ENCODE measurements around the gene MRPS26. TPM values are rescaled to one million over a fixed set of nuclear protein-coding genes. Genes with fewer than 3 reads are reported as not detected.

Gene MRPS26
- total RNA-seq, 1 experiment from 2014 or later: 84.3 TPM

GRCh38 chr20:3047486-3048419, 1.9 kb downstream of the MRPS26 start:
- H3K9me2 ChIP-seq (ENCODE audit: insufficient read depth): no peaks in the 10 kb centered on the region
- H3K27me3 ChIP-seq (ENCODE audit: insufficient read depth, low read length): no peaks in the 10 kb centered on the region
- peaks cover 27% of the 10 kb centered on the region for H3K79me2 ChIP-seq (ENCODE audit: insufficient read depth, low read length)
- peak overlapping the region; percentile 97 for H3K4me2 ChIP-seq (ENCODE audit: low read length)
- intact Hi-C loops (cut with micrococcal nuclease): no loop called here
- no peak for DNase-seq (ENCODE audit: low read depth, low spot score)
- ChIA-PET CTCF (interaction anchor here (0.9 kb wide), 1 partner anchor 229 kb away, joined by 3 read pairs; no protein-coding TSS in a partner anchor), RAD21 (ENCODE audit: low non-redundant PET in 1 of 2, low total read pairs in 2 of 2, uncharacterized antibody in 2 of 2, unreplicated experiment in 2 of 2) (interaction anchor here in 1 of 2 experiments (0.6 kb wide), 1 partner anchor 93 kb away, joined by 4 read pairs; no protein-coding TSS in a partner anchor), POLR2A (no interaction called here)
- no peak for ATAC-seq
- H3K4me3 ChIP-seq (replicated peaks in 1 of 2; ENCODE audit: low read depth in 1 of 2, low read length in 2 of 2): peak overlapping the region; percentile 73 to 97
- no peak overlapping the region for H3K9ac ChIP-seq (ENCODE audit: low read length)
- no peak for TF ChIP-seq ZBTB33 (IDR thresholded peaks at IDR 0.05; ENCODE audit: extremely low read depth, insufficient replicate concordance, low read length)
- no peak for TF ChIP-seq ZFX (IDR thresholded peaks at IDR 0.05)
- TF ChIP-seq, protein P1, sequence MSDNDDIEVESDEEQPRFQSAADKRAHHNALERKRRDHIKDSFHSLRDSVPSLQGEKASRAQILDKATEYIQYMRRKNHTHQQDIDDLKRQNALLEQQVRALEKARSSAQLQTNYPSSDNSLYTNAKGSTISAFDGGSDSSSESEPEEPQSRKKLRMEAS (IDR thresholded peaks at IDR 0.05): no peak
- no peak for TF ChIP-seq FOSL1 (IDR thresholded peaks at IDR 0.05; ENCODE audit: low read depth)
- no peak for TF ChIP-seq POLR2AphosphoS5 (IDR thresholded peaks at IDR 0.05; ENCODE audit: low read depth, low read length)
- no peak for TF ChIP-seq SIN3A (IDR thresholded peaks at IDR 0.05; ENCODE audit: low read depth)
- TF ChIP-seq ELF1 (IDR thresholded peaks at IDR 0.05; ENCODE audit: borderline replicate concordance, low read depth): no peak
- no peak for TF ChIP-seq TCF7L2 (IDR thresholded peaks at IDR 0.05; ENCODE audit: borderline replicate concordance, extremely low read depth, insufficient read depth, insufficient read length)
- BruUV-seq (replicated peaks): TSS peak; percentile 56
- H4K20me1 ChIP-seq (ENCODE audit: insufficient read depth): no peaks in the 10 kb centered on the region
- no peak overlapping the region for H2AFZ ChIP-seq (ENCODE audit: low read depth, low read length, poor library complexity, severe bottlenecking)
- H3K4me1 ChIP-seq (ENCODE audit: control insufficient read depth in 1 of 2, insufficient read depth in 2 of 2, low read length in 2 of 2): peaks cover 0 to 25% of the 10 kb centered on the region in 2 experiments; a peak in 3 of 4 replicates
- H3K27ac ChIP-seq (ENCODE audit: low read depth, low read length): no peak overlapping the region
- H3K36me3 ChIP-seq (ENCODE audit: control insufficient read depth in 1 of 2, insufficient read depth in 2 of 2, low read length in 2 of 2): peaks cover 5 to 13% of the 10 kb centered on the region in 2 experiments; a peak in 2 of 4 replicates
- no peaks in the 10 kb centered on the region for H3K9me3 ChIP-seq (ENCODE audit: control insufficient read depth in 1 of 2, insufficient read depth in 1 of 2, low read depth in 1 of 2, low read length in 2 of 2)

Data from HCT116 (cell line).